DMS79 (cell line): ENCODE results near the gene LIPK.

Experiments
- DNase-seq: peaks from one replicate; lab custom pipeline; 2025; lab: John Stamatoyannopoulos, UW

LIPK gene

DNA sequence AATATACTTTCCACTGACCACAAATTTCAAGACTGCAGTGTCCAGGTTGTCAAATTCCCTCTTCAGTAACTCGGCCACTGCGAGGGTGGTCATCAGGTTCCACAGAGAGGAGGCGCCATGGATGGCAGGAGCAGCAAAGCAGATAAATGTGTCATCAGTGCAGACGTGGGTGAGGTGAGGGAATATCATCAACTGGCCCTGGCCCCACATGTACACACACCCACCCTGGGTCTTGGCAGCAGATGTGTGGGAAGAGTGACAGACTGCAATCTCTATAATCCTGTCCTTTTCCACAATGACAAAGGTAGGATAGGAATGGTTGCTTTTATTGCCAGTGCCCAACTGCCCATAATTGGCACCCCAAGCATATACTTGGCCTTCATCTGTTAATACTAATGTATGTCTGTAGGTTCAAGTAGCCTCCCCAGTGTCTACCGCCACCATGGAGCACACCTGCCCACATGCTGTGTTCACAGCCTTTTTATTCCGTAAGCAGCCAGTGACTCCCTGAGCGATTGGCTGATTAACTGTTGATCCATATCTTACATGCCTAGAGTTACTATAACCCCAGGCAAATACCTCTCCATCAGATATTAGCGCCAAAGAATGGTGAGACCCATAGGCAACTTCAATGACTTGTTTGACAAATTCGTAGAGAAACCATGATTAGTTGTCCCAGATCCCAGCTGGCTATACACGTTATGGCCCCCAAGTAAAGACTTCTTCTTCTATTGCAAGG lies 80.2 kb downstream of the LIPK start:
- no peak for DNase-seq

GRCh38 chr10:88787463-88787862 lies 81.4 kb downstream of the LIPK start:
- no peak for DNase-seq

GRCh38 chr10:88788924-88789323 lies 82.9 kb downstream of the LIPK start:
- no peak for DNase-seq

DNA sequence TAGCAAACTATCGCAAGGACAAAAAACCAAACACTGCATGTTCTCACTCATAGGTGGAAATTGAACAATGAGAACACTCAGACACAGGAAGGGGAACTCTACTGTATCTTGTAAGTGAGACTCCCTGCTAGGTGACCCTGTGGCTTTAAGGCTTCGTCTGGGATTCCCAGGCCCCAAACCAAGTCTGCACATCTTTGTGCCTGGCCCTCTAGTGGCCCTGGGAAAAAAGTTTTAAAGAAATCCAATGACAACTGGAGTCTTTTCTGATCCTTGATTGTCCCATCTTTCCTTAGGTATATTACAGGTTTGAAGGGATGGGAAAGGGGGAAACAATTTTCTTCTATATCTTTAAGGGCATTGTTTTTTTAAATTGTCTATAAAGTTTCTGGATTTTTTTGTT lies 85.9 kb downstream of the LIPK start:
- DNase-seq = no peak

GRCh38 chr10:88792661-88793060 lies 86.6 kb downstream of the LIPK start:
- DNase-seq = no peak

- no peak for DNase-seq
Observed at GRCh38 chr10:88793712-88794299, 87.8 kb downstream of the LIPK start.

DNA sequence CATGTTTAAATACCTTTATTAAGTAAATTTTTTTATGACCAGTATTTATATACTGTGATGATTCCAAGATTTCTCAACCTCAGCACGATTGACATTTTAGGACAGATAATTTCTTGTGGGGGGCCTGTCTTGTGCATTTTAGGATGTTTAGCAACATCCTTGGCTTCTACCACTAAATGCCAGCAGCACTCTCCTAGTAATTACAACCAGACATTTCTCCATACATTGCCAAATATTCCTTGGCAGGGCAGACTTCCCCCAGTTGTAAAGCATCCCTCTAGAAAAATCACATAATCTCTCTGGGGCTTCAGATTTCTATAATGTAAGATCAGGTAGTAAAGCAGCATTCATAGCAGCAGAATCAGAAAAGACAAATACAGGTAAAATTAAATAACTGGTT lies 88.7 kb downstream of the LIPK start:
- DNase-seq = no peak

GRCh38 chr10:88800152-88801125 lies 94.4 kb downstream of the LIPK start:
- DNase-seq = no peak
